B cell (primary cell): ENCODE data around the gene CCDC13.

Source experiments
- CTCF ChIP-seq: fragments of 200-600 bp; IDR thresholded peaks from one replicate; pipeline ENCODE4 v1.8.0; 2022; ENCODE audit warnings: antibody characterized with exemption, mild to moderate bottlenecking
- EZH2 ChIP-seq: IDR thresholded peaks from 2 replicates; pipeline ENCODE4 v1.6.1; 2012; ENCODE audit warnings: borderline replicate concordance, low read depth, mild to moderate bottlenecking, moderate library complexity, low read length; ENCODE audit not compliant: insufficient read depth, poor library complexity, severe bottlenecking

- TF ChIP-seq CTCF (no peak), EZH2 (no peak)
Observed at GRCh38 chr3:42790714-42791229, 17.7 kb upstream of the CCDC13 start.
